H1 (cell line): ENCODE data around the gene ANKRD29.

Experiments
- ATF2 ChIP-seq: IDR thresholded peaks from 2 replicates; pipeline ENCODE4 v1.6.1; 2012; ENCODE audit warnings: low read length, inconsistent platforms
- CTCF ChIP-seq, 3 experiments: IDR thresholded peaks; 1 replicate in 2 of 3; 2 replicates in 1 of 3; pipeline versions ENCODE4 v1.5.1 to v1.6.1; 2011; ENCODE audit warnings: low read length in 3 of 3, mild to moderate bottlenecking in 3 of 3, inconsistent platforms in 2 of 3, low read depth in 1 of 3, moderate library complexity in 1 of 3; ENCODE audit not compliant: insufficient read depth in 1 of 3; ENCODE audit errors: control extremely low read depth in 1 of 3
- EGR1 ChIP-seq: IDR thresholded peaks from 2 replicates; pipeline ENCODE4 v1.6.1; 2011; ENCODE audit warnings: low read depth, low read length, borderline replicate concordance
- EP300 ChIP-seq, 2 experiments: IDR thresholded peaks; 1 replicate in 1 of 2; 2 replicates in 1 of 2; pipeline ENCODE4 v1.6.1; 2011 to 2012; ENCODE audit warnings: low read depth in 2 of 2, low read length in 2 of 2, mild to moderate bottlenecking in 2 of 2, borderline replicate concordance in 1 of 2, inconsistent platforms in 1 of 2, moderate library complexity in 1 of 2
- HDAC2 ChIP-seq, 2 experiments: fragments of 300-600 bp in 1 of 2; sonication (generic) in 1 of 2; IDR thresholded peaks; 2 replicates each; pipeline ENCODE4 v1.6.1; 2011 to 2012; ENCODE audit warnings: low read depth in 2 of 2, low read length in 2 of 2, mild to moderate bottlenecking in 2 of 2, moderate library complexity in 2 of 2, borderline replicate concordance in 1 of 2, inconsistent platforms in 1 of 2
- JUND ChIP-seq: IDR thresholded peaks from 2 replicates; pipeline ENCODE4 v1.6.1; 2011; ENCODE audit warnings: mild to moderate bottlenecking, improper control_type of control experiment, low read length
- NRF1 ChIP-seq: IDR thresholded peaks from 2 replicates; pipeline ENCODE4 v1.6.1; 2011; ENCODE audit warnings: mild to moderate bottlenecking, low read depth, low read length, improper control_type of control experiment
- POLR2AphosphoS5 ChIP-seq: IDR thresholded peaks from 2 replicates; pipeline ENCODE4 v1.6.1; 2011; ENCODE audit warnings: low read depth, low read length
- RAD21 ChIP-seq, 2 experiments: IDR thresholded peaks in 1 of 2; conservative IDR thresholded peaks in 1 of 2; 2 replicates each; pipeline ENCODE4 v1.6.1; 2011; ENCODE audit warnings: low read depth in 2 of 2, low read length in 2 of 2, improper control_type of control experiment in 1 of 2, inconsistent platforms in 1 of 2, mild to moderate bottlenecking in 1 of 2, moderate library complexity in 1 of 2
- RBBP5 ChIP-seq: IDR thresholded peaks from 2 replicates; pipeline ENCODE4 v1.7.1; 2012; ENCODE audit warnings: low read depth, mild to moderate bottlenecking, inconsistent platforms, low read length, moderate library complexity, borderline replicate concordance
- RFX5 ChIP-seq: IDR thresholded peaks from 2 replicates; pipeline ENCODE4 v1.6.1; 2011; ENCODE audit warnings: low read depth, low read length, improper control_type of control experiment, borderline replicate concordance
- RXRA ChIP-seq: IDR thresholded peaks from 2 replicates; pipeline ENCODE4 v1.6.1; 2011; ENCODE audit warnings: low read depth, mild to moderate bottlenecking, low read length, moderate library complexity; ENCODE audit not compliant: insufficient read depth
- SP1 ChIP-seq: IDR thresholded peaks from 2 replicates; pipeline ENCODE4 v1.6.1; 2011; ENCODE audit warnings: low read depth, low read length
- USF2 ChIP-seq: IDR thresholded peaks from 2 replicates; pipeline ENCODE4 v1.6.1; 2011; ENCODE audit warnings: low read length, improper control_type of control experiment

GRCh38 chr18:23573020-23573419, 89.7 kb downstream of the ANKRD29 start:
- TF ChIP-seq CTCF (IDR thresholded peaks at IDR 0.05; ENCODE audit: control extremely low read depth in 1 of 3, insufficient read depth in 1 of 3, low read depth in 1 of 3, low read length in 3 of 3), result no peak
- TF ChIP-seq RXRA, result no peak
- no peak for TF ChIP-seq ATF2
- no peak for TF ChIP-seq RBBP5
- no peak for TF ChIP-seq JUND
- TF ChIP-seq RAD21 (IDR thresholded peaks at IDR 0.05 in 1 of 2, conservative IDR thresholded peaks at IDR 0.05 in 1 of 2; ENCODE audit: low read depth in 2 of 2, low read length in 2 of 2), result no peak
- TF ChIP-seq EGR1, result no peak
- no peak for TF ChIP-seq HDAC2 (IDR thresholded peaks at IDR 0.05; ENCODE audit: borderline replicate concordance in 1 of 2, low read depth in 2 of 2, low read length in 2 of 2)
- no peak for TF ChIP-seq USF2
- no peak for TF ChIP-seq EP300 (IDR thresholded peaks at IDR 0.05; ENCODE audit: borderline replicate concordance in 1 of 2, low read depth in 2 of 2, low read length in 2 of 2)
- no peak for TF ChIP-seq RFX5
- no peak for TF ChIP-seq SP1
- TF ChIP-seq POLR2AphosphoS5, result no peak
- no peak for TF ChIP-seq NRF1
